Hematopoietic multipotent progenitor cell (in vitro differentiated cells): Measurements from ENCODE around the gene POLR1E. TPM values are rescaled to one million over a fixed set of nuclear protein-coding genes. Genes with fewer than 3 reads are reported as not detected.

ENCODE experiments used
- DNase-seq, 3 donors: peaks; one replicate each; pipeline ENCODE4 v3.0.0-alpha.2; 2011 to 2015; ENCODE audit warnings: low read depth in 2 of 3, low spot score in 2 of 3
- total RNA-seq: library from RNA; depleted of rRNA; stranded (reverse); fragments of >200 nt; gene quantifications from one replicate; pipeline ENCODE4 v1.2.3, GENCODE V29; 2012

Gene POLR1E, protein sequence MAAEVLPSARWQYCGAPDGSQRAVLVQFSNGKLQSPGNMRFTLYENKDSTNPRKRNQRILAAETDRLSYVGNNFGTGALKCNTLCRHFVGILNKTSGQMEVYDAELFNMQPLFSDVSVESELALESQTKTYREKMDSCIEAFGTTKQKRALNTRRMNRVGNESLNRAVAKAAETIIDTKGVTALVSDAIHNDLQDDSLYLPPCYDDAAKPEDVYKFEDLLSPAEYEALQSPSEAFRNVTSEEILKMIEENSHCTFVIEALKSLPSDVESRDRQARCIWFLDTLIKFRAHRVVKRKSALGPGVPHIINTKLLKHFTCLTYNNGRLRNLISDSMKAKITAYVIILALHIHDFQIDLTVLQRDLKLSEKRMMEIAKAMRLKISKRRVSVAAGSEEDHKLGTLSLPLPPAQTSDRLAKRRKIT
- 23.4 TPM for total RNA-seq

- peak; percentile 93 to 94 (median 93) for DNase-seq
Measured at GRCh38 chr9:37485389-37486255, at the start of gene POLR1E. TSS of gene POLR1E (plus strand) at chr9:37485948. CDS start at chr9:37486048, 100 bp downstream.

DNA sequence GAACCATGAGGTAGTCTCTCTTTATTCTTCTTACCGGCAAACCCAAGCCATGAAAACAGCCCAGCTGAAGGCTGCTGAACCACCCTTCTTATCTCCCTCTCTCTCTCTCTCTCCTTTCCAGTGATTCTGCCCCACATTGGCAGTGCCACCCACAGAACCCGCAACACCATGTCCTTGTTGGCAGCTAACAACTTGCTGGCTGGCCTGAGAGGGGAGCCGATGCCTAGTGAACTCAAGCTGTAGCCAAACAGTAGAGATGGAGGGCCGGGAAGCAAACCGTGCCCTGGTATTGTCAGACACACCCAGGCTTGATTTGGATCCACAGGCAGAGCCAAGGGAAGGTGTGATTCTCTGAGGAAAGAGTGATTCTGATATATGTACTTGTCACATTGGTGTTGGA is 49.2 kb upstream of the POLR1E start:
- DNase-seq, result no peak

- no peak for DNase-seq
Measured at GRCh38 chr9:37437010-37437409, 48.7 kb upstream of the POLR1E start.

DNA sequence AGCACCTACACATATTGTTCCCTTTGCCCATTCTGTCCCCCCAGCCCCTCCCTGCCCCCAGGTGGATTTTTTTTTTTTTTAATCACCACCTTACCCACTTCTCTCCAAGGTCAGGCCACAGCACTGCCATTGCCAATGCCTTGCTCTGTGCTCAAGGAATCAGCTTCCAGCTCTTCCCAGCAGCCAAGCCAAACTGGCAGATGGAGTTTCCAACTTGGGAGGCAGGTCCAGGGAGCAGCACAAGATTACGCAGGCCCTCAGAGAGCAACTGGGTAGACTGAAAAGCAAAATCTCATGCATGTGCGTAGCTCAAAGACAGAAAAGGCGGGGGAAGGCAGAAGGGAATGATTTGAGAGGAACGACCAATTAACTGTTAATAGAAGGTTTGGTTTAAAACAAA is 48.1 kb upstream of the POLR1E start:
- no peak for DNase-seq

- DNase-seq, result no peak
Measured at GRCh38 chr9:37438359-37438758, 47.4 kb upstream of the POLR1E start.

GRCh38 chr9:37441776-37442370 is 43.9 kb upstream of the POLR1E start:
- no peak for DNase-seq

DNA sequence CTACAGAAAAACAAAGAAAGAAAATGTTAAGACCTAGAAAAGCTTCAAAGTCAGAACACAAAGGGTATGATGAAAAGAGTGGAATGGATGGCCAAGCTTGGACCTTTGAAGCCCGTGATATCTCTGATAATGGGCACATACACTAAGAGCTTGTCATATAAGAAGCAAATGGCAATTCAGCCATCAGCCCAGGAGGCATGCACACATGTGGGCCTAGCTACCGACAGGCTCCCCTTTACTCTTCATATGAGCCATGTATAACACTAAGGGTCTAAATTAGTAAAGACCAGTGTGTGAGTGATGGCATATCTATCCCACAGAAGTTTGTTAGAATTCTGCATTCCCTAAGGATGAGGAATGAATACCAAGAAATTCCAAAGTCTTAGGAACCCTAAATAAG is 43.2 kb upstream of the POLR1E start:
- DNase-seq, result no peak

DNA sequence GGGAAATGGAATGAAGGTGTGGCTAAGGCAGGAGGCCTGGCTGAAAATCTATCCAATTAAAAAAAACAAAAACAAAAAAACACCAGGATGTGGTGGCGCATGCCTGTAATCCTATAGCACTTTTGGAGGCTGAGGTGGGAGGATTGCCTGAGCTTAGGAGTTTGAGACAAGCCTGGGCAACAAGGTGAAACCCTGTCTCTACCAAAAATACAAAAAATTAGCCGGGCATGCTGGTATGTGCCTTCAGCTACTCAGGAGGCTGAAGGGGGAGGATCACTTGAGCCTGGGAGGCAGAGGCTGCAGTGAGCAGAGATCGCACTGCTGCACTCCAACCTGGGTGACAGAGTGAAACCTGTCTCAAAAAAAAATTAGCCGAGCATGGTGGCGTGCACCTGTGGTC is 42.2 kb upstream of the POLR1E start:
- DNase-seq, result no peak

DNA sequence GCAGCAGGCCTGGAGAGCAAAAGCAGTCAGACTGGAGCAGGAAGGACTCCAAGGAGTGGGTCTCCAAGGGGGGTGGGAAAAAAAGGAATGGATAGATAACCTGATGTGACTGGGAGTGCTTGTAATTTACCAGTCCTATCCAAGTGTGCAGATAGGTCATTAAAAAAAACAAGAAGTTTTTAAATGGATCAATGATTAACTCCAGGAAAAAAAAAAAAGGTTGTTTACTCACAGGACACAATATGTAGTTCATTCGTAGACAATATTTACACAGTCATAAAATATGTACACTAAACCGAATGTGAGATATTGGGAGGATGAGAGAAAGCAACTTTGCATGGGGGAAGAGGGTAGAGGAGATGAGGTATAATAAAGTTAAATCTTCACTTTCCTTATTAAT is 40.9 kb upstream of the POLR1E start:
- DNase-seq, result no peak

GRCh38 chr9:37445832-37446231 is 39.9 kb upstream of the POLR1E start:
- DNase-seq, result no peak

GRCh38 chr9:37446401-37446800 is 39.3 kb upstream of the POLR1E start:
- DNase-seq, result no peak

GRCh38 chr9:37447111-37447510 is 38.6 kb upstream of the POLR1E start:
- no peak for DNase-seq

DNA sequence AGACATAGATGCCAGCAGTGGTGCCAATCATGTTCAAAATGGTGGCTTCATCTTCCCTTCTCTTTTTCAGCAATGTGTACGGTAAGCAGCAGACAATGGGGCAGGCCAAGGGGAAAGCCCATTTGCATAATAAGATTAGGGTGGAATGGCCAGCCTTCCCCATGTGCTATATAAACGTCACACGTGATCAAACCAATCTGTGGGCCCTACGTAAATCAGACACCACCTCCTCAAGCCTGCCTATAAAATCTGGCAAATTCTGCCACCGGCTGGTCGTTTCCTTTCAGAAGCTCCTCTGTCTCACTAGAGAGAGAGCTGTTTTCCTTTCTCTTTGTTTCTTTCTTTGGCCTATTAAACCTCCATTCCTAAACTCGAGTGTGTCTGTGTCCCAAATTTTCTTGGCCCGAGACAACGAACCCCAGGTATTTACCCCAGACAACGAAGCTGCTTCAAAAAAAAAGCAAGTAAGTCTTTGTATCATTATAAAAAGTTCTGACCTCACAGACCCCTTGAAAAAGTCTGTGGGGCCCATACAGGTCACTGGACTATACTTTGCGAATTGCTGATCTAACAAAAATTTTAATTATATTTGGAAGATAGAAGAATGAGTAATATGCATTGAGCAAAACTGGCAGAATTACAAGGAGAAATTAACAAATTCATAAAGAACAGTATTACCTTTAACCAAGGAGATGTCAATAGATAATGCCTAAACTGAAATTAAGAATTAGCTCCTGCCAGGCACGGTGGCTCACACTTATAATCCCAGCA is 35.7 kb upstream of the POLR1E start:
- DNase-seq, result no peak

DNA sequence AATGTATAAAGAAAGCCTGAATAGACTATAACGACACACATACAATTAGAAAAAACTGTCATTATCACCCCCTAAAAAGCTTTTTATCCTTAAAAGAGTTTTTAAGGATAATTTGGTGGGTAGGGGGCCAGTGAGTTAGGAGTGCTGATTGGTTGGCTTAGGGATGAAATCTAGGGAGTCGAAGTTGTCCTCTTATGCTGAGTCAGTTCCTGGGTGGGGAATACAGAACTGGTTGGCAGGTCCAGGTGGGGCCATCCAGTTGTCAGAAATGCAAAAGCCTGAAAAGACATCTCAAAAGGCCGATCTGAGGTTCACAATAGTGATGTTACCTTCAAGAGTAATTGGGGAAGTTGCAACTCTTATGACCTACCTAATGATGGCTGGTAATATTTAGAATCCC is 34.1 kb upstream of the POLR1E start:
- no peak for DNase-seq

DNA sequence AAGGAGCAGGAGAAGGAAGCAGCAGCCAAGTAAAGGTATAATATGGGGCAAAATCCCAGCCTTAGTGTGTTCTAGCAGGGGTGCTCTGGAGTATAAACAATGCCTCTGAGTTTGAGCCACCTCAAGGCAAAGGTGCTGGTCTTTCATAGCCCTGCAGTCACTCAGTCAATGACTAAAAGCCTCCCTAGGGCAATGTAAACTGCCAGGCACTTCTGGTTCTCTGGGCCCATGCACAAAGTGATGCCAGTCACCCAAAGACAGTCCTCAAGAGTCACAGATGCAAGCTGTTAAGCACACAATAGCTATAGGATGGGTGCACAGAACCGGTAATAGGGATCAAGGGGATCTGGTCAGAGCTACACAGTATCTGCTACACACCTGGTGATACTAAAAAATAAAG is 33.1 kb upstream of the POLR1E start:
- no peak for DNase-seq

DNA sequence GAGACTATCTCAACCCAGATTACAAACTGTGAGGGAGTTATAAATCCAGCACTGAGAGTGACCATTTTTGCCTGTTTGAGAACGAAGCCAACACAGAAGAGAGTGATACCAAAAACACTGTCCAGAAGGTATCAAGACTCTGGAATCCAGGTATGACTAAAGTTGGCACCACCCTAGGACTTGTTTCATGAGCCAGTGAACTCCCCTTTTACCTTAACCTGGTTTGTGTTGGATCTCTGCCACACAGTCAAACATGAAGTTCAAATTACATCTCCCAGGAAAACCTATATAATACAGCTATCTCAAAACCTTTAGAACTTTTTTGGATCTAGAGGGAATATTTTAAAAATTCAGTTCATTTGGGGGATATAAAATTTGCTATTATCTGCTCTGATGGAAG is 31.9 kb upstream of the POLR1E start:
- no peak for DNase-seq

DNA sequence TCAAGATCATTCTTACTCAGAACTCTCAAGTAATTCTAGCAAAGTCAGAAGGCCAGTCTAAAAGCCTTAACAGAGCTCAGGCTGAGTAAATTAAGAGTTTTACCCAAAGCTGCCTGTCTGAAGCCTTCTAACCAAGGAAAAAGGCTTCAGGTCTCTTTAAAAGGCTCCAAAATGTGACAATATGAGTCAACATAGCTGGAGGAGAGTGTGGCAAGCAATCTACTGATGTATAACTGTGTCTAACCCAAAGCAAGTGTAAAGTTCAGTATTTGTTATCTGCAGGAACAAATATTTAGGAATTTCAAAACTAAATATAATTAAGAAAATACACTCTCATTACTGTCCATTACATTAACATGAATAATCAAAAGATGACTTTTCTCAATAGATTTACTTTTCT is 31.5 kb upstream of the POLR1E start:
- DNase-seq, result no peak

DNA sequence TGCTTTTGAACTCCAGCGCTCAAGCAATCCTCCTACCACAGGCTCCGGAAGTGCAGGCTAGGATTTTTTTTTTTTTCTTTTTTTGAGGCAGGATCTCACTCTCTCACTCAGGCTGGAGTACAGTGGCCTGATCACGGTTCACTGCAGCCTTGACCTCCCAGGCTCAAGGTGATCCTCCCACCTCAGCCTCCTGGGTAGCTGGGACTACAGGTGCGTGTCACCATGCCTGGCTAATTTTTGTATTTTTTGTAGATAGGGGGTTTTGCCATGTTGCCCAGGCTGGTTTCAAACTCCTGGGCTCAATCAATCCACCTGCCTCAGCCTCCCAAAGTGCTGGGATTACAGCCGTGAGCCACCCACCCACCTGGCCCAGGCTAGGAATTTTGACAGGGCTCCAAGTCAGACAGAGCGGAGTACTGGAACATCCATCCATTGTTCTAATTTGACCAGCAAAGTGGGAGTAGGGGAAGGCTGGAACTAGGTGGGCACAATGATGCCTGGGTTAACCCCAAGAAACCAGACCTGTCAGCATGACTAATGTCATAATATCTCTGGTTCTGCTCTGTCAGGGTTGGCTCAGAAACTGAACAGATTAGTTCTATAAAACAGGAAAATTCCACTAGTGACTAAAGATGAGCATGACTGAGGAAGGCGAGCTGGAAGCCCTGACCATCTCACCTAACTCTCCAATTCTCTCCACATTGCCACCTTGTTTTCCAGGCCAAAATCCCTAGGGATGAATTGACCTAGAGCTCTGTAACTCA is 29.7 kb upstream of the POLR1E start:
- no peak for DNase-seq

- DNase-seq, result no peak
Measured at GRCh38 chr9:37456817-37457216, 28.9 kb upstream of the POLR1E start.

DNA sequence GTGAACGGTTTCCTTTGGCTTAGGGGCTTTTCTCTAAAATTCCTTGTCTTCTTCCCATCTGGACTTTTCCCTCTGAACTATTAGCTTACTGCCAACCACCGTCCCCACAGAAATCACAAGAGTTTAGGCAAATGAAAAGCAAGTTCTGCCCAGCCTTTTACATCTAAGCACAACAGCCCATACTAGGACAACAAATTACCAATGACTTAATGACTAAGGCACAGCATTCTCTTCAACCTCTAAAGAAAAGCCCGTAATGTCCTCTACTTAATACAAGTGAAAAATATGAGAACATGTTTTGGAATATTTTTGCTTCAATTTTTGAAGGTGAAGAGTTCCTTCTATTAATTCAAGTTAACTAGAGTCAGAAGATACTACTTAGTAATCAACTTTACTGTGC is 21.7 kb upstream of the POLR1E start:
- DNase-seq, result no peak
